ENCODE results near the gene AMOTL1. TPM values are rescaled to one million over a fixed set of nuclear protein-coding genes. Genes with fewer than 3 reads are reported as not detected.

AMOTL1 gene
- total and polyA plus RNA-seq, 2 of the 8 experiments (the other 6 are each of a cell fraction or from before 2014, with no cell fraction given) = 9.0 to 27.6 TPM

DNA sequence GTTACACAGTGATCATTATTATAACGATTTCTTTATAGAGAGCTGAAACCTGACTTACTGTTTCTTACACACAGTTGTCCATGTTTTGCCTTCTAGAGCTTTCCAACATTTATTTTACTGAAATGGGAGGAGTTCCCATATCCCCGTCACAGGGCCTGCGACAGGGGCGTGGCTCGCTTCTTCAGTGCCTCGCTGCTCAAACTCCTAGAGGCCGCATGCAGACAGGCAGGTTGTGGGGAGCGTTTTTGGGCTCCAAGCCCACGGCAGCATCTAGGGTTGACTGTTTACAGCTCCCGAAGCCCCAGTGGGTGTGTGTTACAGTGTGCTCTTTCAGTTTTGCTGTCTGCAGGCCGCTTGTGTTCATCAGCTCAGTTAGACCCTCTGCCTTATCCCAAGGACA, 12.7 kb upstream of the AMOTL1 start:
- no peaks in the 10 kb centered on the region for H3K79me1 ChIP-seq (ENCODE audit: low read depth, low read length)
- peaks cover 0 to 3% (median 0%) of the 10 kb centered on the region in 4 experiments; a peak in 2 of 7 replicates for H3K4me1 ChIP-seq (replicated peaks in 1 of 4; ENCODE audit: control insufficient read depth in 3 of 4, insufficient read depth in 4 of 4, low read length in 3 of 4)
- H2BK20ac ChIP-seq (ENCODE audit: low read length) = no peak overlapping the region
- no peak overlapping the region for H3K9ac ChIP-seq (replicated peaks in 1 of 4; ENCODE audit: extremely low read depth in 1 of 4, low read depth in 3 of 4, low read length in 3 of 4)
- no peak overlapping the region for H2AFZ ChIP-seq (ENCODE audit: low read length)
- H3K4me2 ChIP-seq (ENCODE audit: insufficient read depth in 1 of 2, low read depth in 2 of 2, low read length in 2 of 2) = no peak overlapping the region
- H2BK12ac ChIP-seq (ENCODE audit: low read depth, low read length) = no peak overlapping the region
- no peak for FAIRE-seq
- no peaks in the 10 kb centered on the region for H3K79me2 ChIP-seq (ENCODE audit: control insufficient read depth in 1 of 2, insufficient read depth in 2 of 2, low read length in 2 of 2)
- H3K4ac ChIP-seq (replicated peaks; ENCODE audit: insufficient read length, low read depth, low read length) = no peak overlapping the region
- no peaks in the 10 kb centered on the region for H4K20me1 ChIP-seq (replicated peaks in 1 of 2; ENCODE audit: control insufficient read depth in 1 of 2, insufficient read depth in 2 of 2, low read length in 2 of 2)
- TF ChIP-seq POLR2A (IDR thresholded peaks at IDR 0.05; ENCODE audit: control extremely low read depth in 1 of 2, low read depth in 2 of 2, low read length in 2 of 2) (no peak), TCF12 (IDR thresholded peaks at IDR 0.05; ENCODE audit: low read depth, low read length) (no peak), RXRA (IDR thresholded peaks at IDR 0.05; ENCODE audit: insufficient read depth, low read depth, low read length) (no peak), YY1 (IDR thresholded peaks at IDR 0.05; ENCODE audit: low read depth, low read length) (no peak)
- TF ChIP-seq, protein P1, sequence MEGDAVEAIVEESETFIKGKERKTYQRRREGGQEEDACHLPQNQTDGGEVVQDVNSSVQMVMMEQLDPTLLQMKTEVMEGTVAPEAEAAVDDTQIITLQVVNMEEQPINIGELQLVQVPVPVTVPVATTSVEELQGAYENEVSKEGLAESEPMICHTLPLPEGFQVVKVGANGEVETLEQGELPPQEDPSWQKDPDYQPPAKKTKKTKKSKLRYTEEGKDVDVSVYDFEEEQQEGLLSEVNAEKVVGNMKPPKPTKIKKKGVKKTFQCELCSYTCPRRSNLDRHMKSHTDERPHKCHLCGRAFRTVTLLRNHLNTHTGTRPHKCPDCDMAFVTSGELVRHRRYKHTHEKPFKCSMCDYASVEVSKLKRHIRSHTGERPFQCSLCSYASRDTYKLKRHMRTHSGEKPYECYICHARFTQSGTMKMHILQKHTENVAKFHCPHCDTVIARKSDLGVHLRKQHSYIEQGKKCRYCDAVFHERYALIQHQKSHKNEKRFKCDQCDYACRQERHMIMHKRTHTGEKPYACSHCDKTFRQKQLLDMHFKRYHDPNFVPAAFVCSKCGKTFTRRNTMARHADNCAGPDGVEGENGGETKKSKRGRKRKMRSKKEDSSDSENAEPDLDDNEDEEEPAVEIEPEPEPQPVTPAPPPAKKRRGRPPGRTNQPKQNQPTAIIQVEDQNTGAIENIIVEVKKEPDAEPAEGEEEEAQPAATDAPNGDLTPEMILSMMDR (IDR thresholded peaks at IDR 0.05; ENCODE audit: control extremely low read depth in 1 of 3, insufficient read depth in 1 of 3, low read depth in 1 of 3, low read length in 3 of 3) = peak in 2 of 3 experiments; percentile 7 to 14; a peak in 2 of 4 replicates
- no peak overlapping the region for H3K23ac ChIP-seq (ENCODE audit: insufficient read length)
- H2BK15ac ChIP-seq (ENCODE audit: low read length) = no peak overlapping the region
- H4K5ac ChIP-seq (ENCODE audit: insufficient read length, low read depth, low read length) = no peak overlapping the region
- 86% methylated on average over 11 of the region's 11 CpGs; no CpG with 5 or more reads in 1 of the 2 experiments for WGBS, 2 experiments (ENCODE audit: extremely low coverage in 1 of 2, insufficient coverage in 1 of 2, insufficient read length in 1 of 2, insufficient replicate concordance in 2 of 2, low coverage in 1 of 2, low lambda C conversion rate in 2 of 2, missing lambda C conversion rate in 1 of 2)
- no peaks in the 10 kb centered on the region for H3K36me3 ChIP-seq (ENCODE audit: control insufficient read depth in 2 of 4, insufficient read depth in 4 of 4, low read length in 3 of 4)
- no peak overlapping the region for H2BK5ac ChIP-seq (ENCODE audit: low read depth, low read length)
- H4K91ac ChIP-seq (replicated peaks; ENCODE audit: insufficient read length, low read length) = no peak overlapping the region
- H3K56ac ChIP-seq (replicated peaks; ENCODE audit: insufficient read length, low read depth, low read length) = no peak overlapping the region
- H3K14ac ChIP-seq (ENCODE audit: insufficient read length) = no peak overlapping the region
- no peak overlapping the region for H3K27ac ChIP-seq (ENCODE audit: low read depth, low read length)
- ChIA-PET CTCF (ENCODE audit: partially characterized antibody) (interaction anchor here (0.6 to 9.3 kb wide), 9 partner anchors 10 to 213 kb away, joined by 3 to 95 read pairs (median 4); no protein-coding TSS in a partner anchor), POLR2A (ENCODE audit: partially characterized antibody) (interaction anchor here (1.0 to 2.2 kb wide), 4 partner anchors 8 to 19 kb away, joined by 3 to 5 read pairs (median 4); partner anchors contain the start of gene AMOTL1)
- DNase-seq (ENCODE audit: low read depth in 1 of 2, low spot score in 2 of 2) = no peak
- no peak overlapping the region for H4K8ac ChIP-seq (ENCODE audit: extremely low read depth, insufficient read depth, low read length)
- H3K23me2 ChIP-seq (ENCODE audit: low read depth, low read length) = no peaks in the 10 kb centered on the region
- H3K9me3 ChIP-seq (ENCODE audit: insufficient read depth in 2 of 2, low read depth in 1 of 2, low read length in 1 of 2) = no peaks in the 10 kb centered on the region
- H3K27me3 ChIP-seq (replicated peaks in 1 of 4; ENCODE audit: control insufficient read depth in 3 of 4, extremely low read depth in 1 of 4, insufficient read depth in 3 of 4, low read length in 3 of 4) = no peaks in the 10 kb centered on the region
- no peak overlapping the region for H2BK120ac ChIP-seq (replicated peaks; ENCODE audit: low read depth, low read length)
- no peak overlapping the region for H3K4me3 ChIP-seq (ENCODE audit: extremely low read depth in 1 of 4, insufficient read depth in 2 of 4, low read depth in 3 of 4, low read length in 4 of 4)
- H3K18ac ChIP-seq (ENCODE audit: extremely low read depth, low read length) = no peak overlapping the region
- H2AK5ac ChIP-seq (ENCODE audit: low read depth, low read length) = 0 out of 2 replicates have a peak overlapping the region, but pooled peaks have one; percentile 18
